Suprapubic skin (tissue), 4 donors: ENCODE measurements around the gene CTNND2. TPM values are rescaled to one million over a fixed set of nuclear protein-coding genes. Genes with fewer than 3 reads are reported as not detected.

Experiments used
- DNase-seq, 2 donors: peaks; one replicate each; pipeline ENCODE4 v3.0.0-alpha.2; 2019; ENCODE audit warnings: low spot score in 2 of 2
- H3K27ac ChIP-seq: fragments of 200-600 bp; sonication (generic); one replicate; pipeline ENCODE4 v1.5.1; 2019
- H3K27me3 ChIP-seq: fragments of 200-600 bp; sonication (generic); one replicate; pipeline ENCODE4 v1.5.1; 2019
- H3K36me3 ChIP-seq: fragments of 200-600 bp; sonication (generic); one replicate; pipeline ENCODE4 v1.5.1; 2019
- H3K4me1 ChIP-seq: fragments of 200-600 bp; sonication (generic); one replicate; pipeline ENCODE4 v1.5.1; 2019
- H3K4me3 ChIP-seq: fragments of 200-600 bp; sonication (generic); one replicate; pipeline ENCODE4 v1.5.1; 2019; ENCODE audit warnings: mild to moderate bottlenecking
- H3K9me3 ChIP-seq: fragments of 200-600 bp; sonication (generic); one replicate; pipeline ENCODE4 v1.5.1; 2019
- EP300 ChIP-seq: sonication (generic); formaldehyde crosslinking; IDR thresholded peaks from one replicate; pipeline ENCODE4 v1.6.1; 2017; ENCODE audit warnings: antibody characterized with exemption
- POLR2A ChIP-seq, 2 donors: fragments of 450-650 bp; IDR thresholded peaks; one replicate each; pipeline ENCODE4 v1.6.1; 2017; ENCODE audit warnings: antibody characterized with exemption in 2 of 2, mild to moderate bottlenecking in 2 of 2, moderate library complexity in 2 of 2
- POLR2AphosphoS5 ChIP-seq, 3 donors: sonication (generic); formaldehyde crosslinking; IDR thresholded peaks; one replicate each; pipeline ENCODE4 v1.6.1; 2017; ENCODE audit warnings: antibody characterized with exemption in 3 of 3
- WGBS: methylation state at CpG from one replicate; pipeline ENCODE4 v1.1.5; 2018; 5-methylcytosine and 5-hydroxymethylcytosine counted together
- total RNA-seq, 4 donors: library from RNA; depleted of rRNA; stranded (reverse); fragments of >200 nt; gene quantifications; one replicate each; pipeline ENCODE4 v1.1.0, GENCODE V29; 2016
- TF ChIP-seq, protein P1 (sequence below), 2 donors: fragments of 200-600 bp in 1 of 2; fragments of 450-650 bp in 1 of 2; sonication (generic) in 1 of 2; IDR thresholded peaks; one replicate each; pipeline ENCODE4 v1.5.1; 2016 to 2019; ENCODE audit warnings: antibody characterized with exemption in 2 of 2, mild to moderate bottlenecking in 1 of 2, moderate library complexity in 1 of 2

Gene CTNND2
- total RNA-seq, 4 donors from 2014 or later, result 0.40 to 3.8 (median 2.2) TPM

- WGBS, result 95% methylated on average over 2 of the region's 2 CpGs
- no peaks in the 10 kb centered on the region for H3K4me1 ChIP-seq
- TF ChIP-seq POLR2A (IDR thresholded peaks at IDR 0.05), result no peak
- TF ChIP-seq, protein P1, sequence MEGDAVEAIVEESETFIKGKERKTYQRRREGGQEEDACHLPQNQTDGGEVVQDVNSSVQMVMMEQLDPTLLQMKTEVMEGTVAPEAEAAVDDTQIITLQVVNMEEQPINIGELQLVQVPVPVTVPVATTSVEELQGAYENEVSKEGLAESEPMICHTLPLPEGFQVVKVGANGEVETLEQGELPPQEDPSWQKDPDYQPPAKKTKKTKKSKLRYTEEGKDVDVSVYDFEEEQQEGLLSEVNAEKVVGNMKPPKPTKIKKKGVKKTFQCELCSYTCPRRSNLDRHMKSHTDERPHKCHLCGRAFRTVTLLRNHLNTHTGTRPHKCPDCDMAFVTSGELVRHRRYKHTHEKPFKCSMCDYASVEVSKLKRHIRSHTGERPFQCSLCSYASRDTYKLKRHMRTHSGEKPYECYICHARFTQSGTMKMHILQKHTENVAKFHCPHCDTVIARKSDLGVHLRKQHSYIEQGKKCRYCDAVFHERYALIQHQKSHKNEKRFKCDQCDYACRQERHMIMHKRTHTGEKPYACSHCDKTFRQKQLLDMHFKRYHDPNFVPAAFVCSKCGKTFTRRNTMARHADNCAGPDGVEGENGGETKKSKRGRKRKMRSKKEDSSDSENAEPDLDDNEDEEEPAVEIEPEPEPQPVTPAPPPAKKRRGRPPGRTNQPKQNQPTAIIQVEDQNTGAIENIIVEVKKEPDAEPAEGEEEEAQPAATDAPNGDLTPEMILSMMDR (IDR thresholded peaks at IDR 0.05), result no peak
- no peak for TF ChIP-seq POLR2AphosphoS5 (IDR thresholded peaks at IDR 0.05)
- TF ChIP-seq EP300, result no peak
- no peak for DNase-seq
- H3K27ac ChIP-seq, result no peak overlapping the region
- no peaks in the 10 kb centered on the region for H3K36me3 ChIP-seq
- H3K4me3 ChIP-seq, result no peak overlapping the region
- no peaks in the 10 kb centered on the region for H3K9me3 ChIP-seq
- no peaks in the 10 kb centered on the region for H3K27me3 ChIP-seq
These were observed 866.3 kb downstream of the CTNND2 start for GRCh38 chr5:11037941-11038340.

DNA sequence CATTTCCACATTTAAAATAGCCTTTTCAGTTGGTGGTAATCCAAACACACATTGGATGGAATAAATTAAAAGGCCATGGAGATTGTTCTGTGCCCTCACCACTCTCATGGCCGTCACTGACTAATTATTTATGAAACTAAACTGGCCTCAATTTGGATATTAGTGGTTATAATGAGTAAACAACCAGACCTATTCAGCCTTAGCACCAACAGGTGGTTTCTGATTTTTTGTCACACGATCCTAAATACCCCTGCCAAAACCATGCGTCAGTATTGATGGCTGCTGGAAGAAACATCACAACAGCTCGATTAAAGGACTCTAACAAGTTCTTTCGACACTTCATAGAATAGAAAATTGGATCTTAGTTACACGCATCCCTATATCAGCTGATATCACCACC is 867.2 kb downstream of the CTNND2 start:
- H3K27ac ChIP-seq, result no peak overlapping the region
- TF ChIP-seq EP300, result no peak
- no peak for TF ChIP-seq POLR2A (IDR thresholded peaks at IDR 0.05)
- TF ChIP-seq POLR2AphosphoS5 (IDR thresholded peaks at IDR 0.05), result no peak
- TF ChIP-seq, protein P1 (IDR thresholded peaks at IDR 0.05), result no peak
- WGBS, result 88% methylated on average over 6 of the region's 6 CpGs
- H3K4me1 ChIP-seq, result no peaks in the 10 kb centered on the region
- H3K36me3 ChIP-seq, result no peaks in the 10 kb centered on the region
- DNase-seq, result no peak
- no peaks in the 10 kb centered on the region for H3K27me3 ChIP-seq
- H3K4me3 ChIP-seq, result no peak overlapping the region
- H3K9me3 ChIP-seq, result no peaks in the 10 kb centered on the region

- TF ChIP-seq EP300 (no peak), POLR2A (IDR thresholded peaks at IDR 0.05) (no peak), POLR2AphosphoS5 (IDR thresholded peaks at IDR 0.05) (no peak)
- TF ChIP-seq, protein P1 (IDR thresholded peaks at IDR 0.05), result no peak
- no peaks in the 10 kb centered on the region for H3K4me1 ChIP-seq
- DNase-seq, result no peak
- peaks cover 6% of the 10 kb centered on the region for H3K9me3 ChIP-seq
- H3K27me3 ChIP-seq, result no peaks in the 10 kb centered on the region
- H3K36me3 ChIP-seq, result no peaks in the 10 kb centered on the region
- H3K27ac ChIP-seq, result no peak overlapping the region
- no peak overlapping the region for H3K4me3 ChIP-seq
These were observed 873.6 kb downstream of the CTNND2 start for GRCh38 chr5:11030671-11031070.

- Histone ChIP-seq H3K4me3 (no peak overlapping the region), H3K9me3 (peaks cover 6% of the 10 kb centered on the region), H3K4me1 (no peaks in the 10 kb centered on the region), H3K36me3 (no peaks in the 10 kb centered on the region), H3K27me3 (no peaks in the 10 kb centered on the region), H3K27ac (no peak overlapping the region)
- WGBS, result 91% methylated on average over 5 of the region's 5 CpGs
- no peak for DNase-seq
- TF ChIP-seq, protein P1 (IDR thresholded peaks at IDR 0.05), result no peak
- no peak for TF ChIP-seq POLR2AphosphoS5 (IDR thresholded peaks at IDR 0.05)
- no peak for TF ChIP-seq POLR2A (IDR thresholded peaks at IDR 0.05)
- no peak for TF ChIP-seq EP300
These were observed 876.6 kb downstream of the CTNND2 start for GRCh38 chr5:11027660-11028059.

DNA sequence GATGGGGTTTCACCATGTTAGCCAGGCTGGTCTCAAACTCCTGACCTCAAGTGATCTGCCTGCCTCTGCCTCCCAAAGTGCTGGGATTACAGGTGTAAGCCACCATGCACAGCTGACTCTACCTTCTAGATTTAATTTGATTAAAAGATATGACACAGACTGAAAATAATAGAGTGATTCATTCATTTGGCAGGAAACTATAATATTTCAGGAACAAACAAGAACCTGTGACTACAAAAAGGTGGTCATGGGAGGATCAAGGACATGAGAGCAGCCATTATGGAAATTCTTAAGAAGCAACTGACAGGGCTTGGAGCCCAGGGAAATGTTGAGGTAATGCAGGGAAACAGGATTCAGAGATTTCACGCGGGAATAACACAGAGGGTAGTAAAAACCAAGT is 877.7 kb downstream of the CTNND2 start:
- Histone ChIP-seq H3K9me3 (peaks cover 6% of the 10 kb centered on the region), H3K36me3 (no peaks in the 10 kb centered on the region), H3K4me3 (no peak overlapping the region), H3K27me3 (no peaks in the 10 kb centered on the region), H3K27ac (no peak overlapping the region), H3K4me1 (no peaks in the 10 kb centered on the region)
- no peak for TF ChIP-seq POLR2A (IDR thresholded peaks at IDR 0.05)
- TF ChIP-seq EP300, result no peak
- no peak for TF ChIP-seq POLR2AphosphoS5 (IDR thresholded peaks at IDR 0.05)
- TF ChIP-seq, protein P1 (IDR thresholded peaks at IDR 0.05), result no peak
- WGBS, result 93% methylated on average over 2 of the region's 2 CpGs
- DNase-seq, result no peak
